ENCODE data around the gene SORD.
A peak's percentile ranks its signal among the peaks of the same experiment; 100 is the strongest.
"Not testable (repeated sequence)": the region's sequence is repeated elsewhere in the genome, so short reads cannot be mapped to it uniquely, and the experiment has no call there.

SORD gene

DNA sequence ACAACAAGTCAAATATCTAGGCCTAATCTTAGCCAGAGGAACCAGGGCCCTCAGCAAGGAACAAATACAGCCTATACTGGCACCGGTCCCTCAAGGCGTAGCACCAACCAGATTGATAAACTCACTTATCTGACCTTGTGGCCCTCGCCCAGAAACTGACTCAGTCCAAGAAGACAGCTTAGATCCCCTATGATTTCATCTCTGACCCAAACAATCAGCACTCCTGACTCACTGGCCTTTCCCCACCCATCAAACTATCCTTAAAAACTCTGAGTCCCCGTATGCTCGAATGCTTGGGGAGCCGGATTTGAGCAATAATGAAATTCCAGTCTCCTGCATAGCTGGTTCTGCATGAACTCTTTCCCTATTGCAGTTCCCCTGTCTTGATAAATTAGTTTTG lies 1.6 kb upstream of the SORD start:
- H3K27me3 ChIP-seq (ENCODE audit: insufficient read depth, insufficient read length), result no peaks in the 10 kb centered on the region
- TF ChIP-seq ZNF274 (IDR thresholded peaks at IDR 0.05; ENCODE audit: low read depth, low read length), result no peak
- TF ChIP-seq SUZ12 (IDR thresholded peaks at IDR 0.05; ENCODE audit: extremely low read depth, insufficient read depth, insufficient read length), result no peak
- no peak for DNase-seq (ENCODE audit: low read depth, low spot score)
- H3K4me1 ChIP-seq (ENCODE audit: insufficient read depth, insufficient read length), result no peaks in the 10 kb centered on the region
- H3K4me3 ChIP-seq (ENCODE audit: insufficient read length, low read depth), result no peak overlapping the region
- no peaks in the 10 kb centered on the region for H3K36me3 ChIP-seq (ENCODE audit: insufficient read depth, insufficient read length, low read length)
- H3K9me3 ChIP-seq (ENCODE audit: insufficient read depth, low read length), result no peaks in the 10 kb centered on the region
- no peak overlapping the region for H3K9ac ChIP-seq (ENCODE audit: insufficient read length, low read depth)

DNA sequence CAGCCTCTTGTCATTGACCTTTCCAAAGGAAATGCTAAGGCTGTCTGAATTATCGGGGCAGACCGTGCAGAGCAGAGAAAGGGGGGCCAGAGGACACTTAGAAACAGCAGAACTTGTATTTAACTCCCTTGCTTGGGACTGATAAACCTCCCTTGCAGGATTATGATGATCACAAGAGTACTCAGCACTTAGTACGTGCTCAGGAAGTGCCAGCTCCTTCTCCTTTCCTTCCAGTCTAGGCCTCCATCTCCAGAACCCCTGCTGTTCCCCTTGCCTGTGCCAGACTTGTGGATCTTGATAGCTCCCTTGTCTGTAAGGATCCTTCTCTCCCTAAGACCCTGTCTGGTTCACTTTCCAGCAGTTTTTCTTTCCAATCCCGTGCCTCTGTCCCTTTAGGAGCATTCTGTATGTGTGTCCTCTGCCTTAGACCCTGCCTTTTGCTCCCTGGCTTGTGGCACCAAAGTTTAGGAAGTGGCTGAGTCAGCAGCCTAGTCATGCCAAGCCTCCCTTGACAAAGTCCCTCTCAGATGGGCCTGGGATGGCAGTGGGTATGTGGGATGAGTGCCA lies 747 bp downstream of the SORD start:
- no peak for DNase-seq (ENCODE audit: low read depth, low spot score)

GRCh38 chr15:45024649-45025048 lies 1.7 kb downstream of the SORD start:
- not testable (repeated sequence) for H3K4me1 ChIP-seq (ENCODE audit: insufficient read depth, insufficient read length); H3K27me3 ChIP-seq (ENCODE audit: insufficient read depth, insufficient read length); H3K4me3 ChIP-seq (ENCODE audit: insufficient read length, low read depth); DNase-seq (ENCODE audit: low read depth, low spot score); H3K9ac ChIP-seq (ENCODE audit: insufficient read length, low read depth)
- H3K9me3 ChIP-seq (ENCODE audit: insufficient read depth, low read length), result peaks cover 11% of the 10 kb centered on the region; the same call in 1 of the 2 replicates
- H3K36me3 ChIP-seq (ENCODE audit: insufficient read depth, insufficient read length, low read length), result peaks cover 16% of the 10 kb centered on the region

More for the DNA sequence above, 747 bp downstream of the SORD start:
- Histone ChIP-seq H3K9me3 (ENCODE audit: insufficient read depth, low read length) (0 out of 2 replicates have a peak, but pooled peaks cover 2% of the 10 kb centered on the region), H3K4me1 (ENCODE audit: insufficient read depth, insufficient read length) (no peaks in the 10 kb centered on the region), H3K27me3 (ENCODE audit: insufficient read depth, insufficient read length) (no peaks in the 10 kb centered on the region), H3K4me3 (ENCODE audit: insufficient read length, low read depth) (peak overlapping the region; percentile 84), H3K9ac (ENCODE audit: insufficient read length, low read depth) (peak overlapping the region; percentile 92), H3K36me3 (ENCODE audit: insufficient read depth, insufficient read length, low read length) (peaks cover 8% of the 10 kb centered on the region)
- TF ChIP-seq ZNF274 (IDR thresholded peaks at IDR 0.05; ENCODE audit: low read depth, low read length), result no peak
- no peak for TF ChIP-seq SUZ12 (IDR thresholded peaks at IDR 0.05; ENCODE audit: extremely low read depth, insufficient read depth, insufficient read length)
- no peak for TF ChIP-seq YY1 (IDR thresholded peaks at IDR 0.05; ENCODE audit: insufficient read depth, insufficient read length)

DNA sequence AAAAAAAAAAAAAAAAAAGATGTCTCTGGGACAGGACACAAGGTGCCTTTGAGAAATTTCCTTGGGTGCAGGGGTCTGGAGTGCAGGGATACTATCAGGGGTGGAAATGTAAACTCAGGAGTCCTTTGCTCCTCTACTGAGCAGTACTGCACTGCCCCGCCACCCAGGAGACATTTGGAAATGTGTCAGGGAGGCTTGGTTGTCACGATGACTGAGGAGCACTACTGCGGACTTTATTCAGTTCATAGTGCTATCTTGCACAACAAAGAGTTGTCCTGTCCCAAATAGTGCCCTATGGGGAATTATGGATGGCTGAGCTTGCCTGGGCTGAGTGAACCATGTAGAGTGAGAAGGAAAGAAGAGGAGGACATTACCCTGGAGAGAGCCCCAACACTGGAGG lies 2.6 kb downstream of the SORD start:
- H3K27me3 ChIP-seq (ENCODE audit: insufficient read depth, insufficient read length); H3K4me1 ChIP-seq (ENCODE audit: insufficient read depth, insufficient read length); H3K4me3 ChIP-seq (ENCODE audit: insufficient read length, low read depth); DNase-seq (ENCODE audit: low read depth, low spot score); H3K9ac ChIP-seq (ENCODE audit: insufficient read length, low read depth): not testable (repeated sequence)
- Histone ChIP-seq H3K36me3 (ENCODE audit: insufficient read depth, insufficient read length, low read length) (peaks cover 22% of the 10 kb centered on the region), H3K9me3 (ENCODE audit: insufficient read depth, low read length) (peaks cover 11% of the 10 kb centered on the region; the same call in 1 of the 2 replicates)

GRCh38 chr15:45026651-45027190 lies 3.7 kb downstream of the SORD start:
- Histone ChIP-seq H3K4me3 (ENCODE audit: insufficient read length, low read depth) (no peak overlapping the region), H3K9me3 (ENCODE audit: insufficient read depth, low read length) (peaks cover 11% of the 10 kb centered on the region; the same call in 1 of the 2 replicates)

DNA sequence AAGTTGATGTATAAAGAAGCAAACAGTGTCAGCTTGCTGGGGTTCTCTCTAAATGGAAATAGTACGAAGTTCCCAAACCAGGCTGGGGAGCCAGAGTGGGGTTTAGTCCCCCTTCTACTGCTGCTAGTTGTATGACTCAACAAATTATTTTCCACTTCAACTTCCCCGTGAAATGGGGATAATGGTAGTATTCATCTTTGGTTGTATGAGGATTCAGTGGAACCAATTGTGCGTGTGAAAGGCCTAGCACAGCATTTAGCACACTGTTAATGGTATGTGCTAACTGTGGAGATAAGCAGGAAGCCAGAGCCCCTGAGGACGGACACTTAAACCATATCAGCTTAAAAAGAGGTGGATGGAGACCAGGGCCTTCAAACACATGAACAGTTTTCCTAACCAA lies 4.2 kb downstream of the SORD start:
- TF ChIP-seq ZNF274 (IDR thresholded peaks at IDR 0.05; ENCODE audit: low read depth, low read length) (no peak), YY1 (IDR thresholded peaks at IDR 0.05; ENCODE audit: insufficient read depth, insufficient read length) (no peak), SUZ12 (IDR thresholded peaks at IDR 0.05; ENCODE audit: extremely low read depth, insufficient read depth, insufficient read length) (no peak)
- Histone ChIP-seq H3K36me3 (ENCODE audit: insufficient read depth, insufficient read length, low read length) (peaks cover 30% of the 10 kb centered on the region), H3K4me1 (ENCODE audit: insufficient read depth, insufficient read length) (no peaks in the 10 kb centered on the region), H3K27me3 (ENCODE audit: insufficient read depth, insufficient read length) (no peaks in the 10 kb centered on the region), H3K9me3 (ENCODE audit: insufficient read depth, low read length) (peaks cover 11% of the 10 kb centered on the region; the same call in 1 of the 2 replicates), H3K9ac (ENCODE audit: insufficient read length, low read depth) (no peak overlapping the region), H3K4me3 (ENCODE audit: insufficient read length, low read depth) (no peak overlapping the region)
- no peak for DNase-seq (ENCODE audit: low read depth, low spot score)

More at GRCh38 chr15:45026651-45027190, 3.7 kb downstream of the SORD start:
- TF ChIP-seq ZNF274 (IDR thresholded peaks at IDR 0.05; ENCODE audit: low read depth, low read length) (no peak), YY1 (IDR thresholded peaks at IDR 0.05; ENCODE audit: insufficient read depth, insufficient read length) (no peak), SUZ12 (IDR thresholded peaks at IDR 0.05; ENCODE audit: extremely low read depth, insufficient read depth, insufficient read length) (no peak)
- H3K4me1 ChIP-seq (ENCODE audit: insufficient read depth, insufficient read length), result no peaks in the 10 kb centered on the region
- H3K36me3 ChIP-seq (ENCODE audit: insufficient read depth, insufficient read length, low read length), result peaks cover 30% of the 10 kb centered on the region
- H3K27me3 ChIP-seq (ENCODE audit: insufficient read depth, insufficient read length), result no peaks in the 10 kb centered on the region
- DNase-seq (ENCODE audit: low read depth, low spot score), result no peak
- H3K9ac ChIP-seq (ENCODE audit: insufficient read length, low read depth), result no peak overlapping the region

- peaks cover 11% of the 10 kb centered on the region; the same call in 1 of the 2 replicates for H3K9me3 ChIP-seq (ENCODE audit: insufficient read depth, low read length)
These were observed 7.7 kb downstream of the SORD start for GRCh38 chr15:45030743-45031142.

GRCh38 chr15:45031522-45032028 lies 8.6 kb downstream of the SORD start:
- peaks cover 32% of the 10 kb centered on the region for H3K36me3 ChIP-seq (ENCODE audit: insufficient read depth, insufficient read length, low read length)
- not testable (repeated sequence) for H3K4me1 ChIP-seq (ENCODE audit: insufficient read depth, insufficient read length); H3K27me3 ChIP-seq (ENCODE audit: insufficient read depth, insufficient read length); DNase-seq (ENCODE audit: low read depth, low spot score); H3K4me3 ChIP-seq (ENCODE audit: insufficient read length, low read depth); H3K9ac ChIP-seq (ENCODE audit: insufficient read length, low read depth)
- H3K9me3 ChIP-seq (ENCODE audit: insufficient read depth, low read length), result peaks cover 11% of the 10 kb centered on the region; the same call in 1 of the 2 replicates

More at GRCh38 chr15:45030743-45031142, 7.7 kb downstream of the SORD start:
- Histone ChIP-seq H3K27me3 (ENCODE audit: insufficient read depth, insufficient read length) (no peaks in the 10 kb centered on the region), H3K4me3 (ENCODE audit: insufficient read length, low read depth) (no peak overlapping the region), H3K9ac (ENCODE audit: insufficient read length, low read depth) (no peak overlapping the region), H3K4me1 (ENCODE audit: insufficient read depth, insufficient read length) (no peaks in the 10 kb centered on the region), H3K36me3 (ENCODE audit: insufficient read depth, insufficient read length, low read length) (peaks cover 30% of the 10 kb centered on the region)
- TF ChIP-seq YY1 (IDR thresholded peaks at IDR 0.05; ENCODE audit: insufficient read depth, insufficient read length) (no peak), ZNF274 (IDR thresholded peaks at IDR 0.05; ENCODE audit: low read depth, low read length) (no peak), SUZ12 (IDR thresholded peaks at IDR 0.05; ENCODE audit: extremely low read depth, insufficient read depth, insufficient read length) (no peak)
- no peak for DNase-seq (ENCODE audit: low read depth, low spot score)

GRCh38 chr15:45032501-45032900 lies 9.5 kb downstream of the SORD start:
- peaks cover 25% of the 10 kb centered on the region for H3K36me3 ChIP-seq (ENCODE audit: insufficient read depth, insufficient read length, low read length)
- not testable (repeated sequence) for H3K4me3 ChIP-seq (ENCODE audit: insufficient read length, low read depth); H3K27me3 ChIP-seq (ENCODE audit: insufficient read depth, insufficient read length); H3K4me1 ChIP-seq (ENCODE audit: insufficient read depth, insufficient read length); DNase-seq (ENCODE audit: low read depth, low spot score); H3K9ac ChIP-seq (ENCODE audit: insufficient read length, low read depth)
- H3K9me3 ChIP-seq (ENCODE audit: insufficient read depth, low read length), result peaks cover 11% of the 10 kb centered on the region; the same call in 1 of the 2 replicates

DNA sequence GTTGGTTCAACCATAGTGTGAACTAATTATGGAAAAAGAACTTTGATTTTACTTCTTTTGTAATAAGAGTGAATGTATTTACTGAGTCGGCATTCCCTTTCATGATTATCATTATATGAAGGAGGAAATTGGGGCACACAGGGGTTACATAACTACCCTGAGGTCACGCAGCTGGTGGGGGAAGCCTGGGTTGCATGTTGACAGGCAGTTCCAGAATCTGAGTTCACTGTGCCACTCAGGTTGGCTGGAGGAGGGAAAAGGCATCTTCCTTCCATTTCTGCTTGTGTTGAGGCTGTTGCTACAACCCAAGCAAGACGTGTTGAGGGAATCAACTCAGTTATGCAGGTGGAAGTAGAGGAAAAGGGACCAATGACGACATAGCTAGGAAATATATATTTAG lies 11.1 kb downstream of the SORD start:
- not testable (repeated sequence) for H3K9me3 ChIP-seq (ENCODE audit: insufficient read depth, low read length); DNase-seq (ENCODE audit: low read depth, low spot score); H3K9ac ChIP-seq (ENCODE audit: insufficient read length, low read depth); H3K4me3 ChIP-seq (ENCODE audit: insufficient read length, low read depth); H3K27me3 ChIP-seq (ENCODE audit: insufficient read depth, insufficient read length); H3K4me1 ChIP-seq (ENCODE audit: insufficient read depth, insufficient read length)
- peaks cover 22% of the 10 kb centered on the region for H3K36me3 ChIP-seq (ENCODE audit: insufficient read depth, insufficient read length, low read length)

Measured in NT2/D1 (cell line).